Loucy (cell line): ENCODE measurements around the gene NUFIP2.

Experiments
- H2AFZ ChIP-seq: fragments of 200-600 bp; sonication (generic); 2 replicates; pipeline ENCODE4 v1.6.0; 2016; ENCODE audit warnings: antibody characterized with exemption, mild to moderate bottlenecking, low read length, moderate library complexity
- H3F3A ChIP-seq: fragments of 200-600 bp; 2 replicates; pipeline ENCODE4 v1.6.0; 2016; ENCODE audit warnings: antibody characterized with exemption, low read depth, mild to moderate bottlenecking
- H3K27me3 ChIP-seq: fragments of 200-600 bp; sonication (generic); 2 replicates; pipeline ENCODE4 v1.6.1; 2014; ENCODE audit warnings: low read length, mild to moderate bottlenecking; ENCODE audit not compliant: insufficient read depth, poor library complexity, severe bottlenecking
- H3K36me3 ChIP-seq: fragments of 200-600 bp; sonication (generic); 2 replicates; pipeline ENCODE4 v1.6.1; 2016; ENCODE audit warnings: low read length; ENCODE audit not compliant: insufficient read depth
- H3K4me1 ChIP-seq: fragments of 200-600 bp; sonication (generic); 2 replicates; pipeline ENCODE4 v1.5.1; 2014; ENCODE audit warnings: low read length, mild to moderate bottlenecking; ENCODE audit not compliant: insufficient read depth, poor library complexity, severe bottlenecking
- H3K4me2 ChIP-seq: fragments of 200-600 bp; sonication (generic); 2 replicates; pipeline ENCODE4 v1.6.0; 2014; ENCODE audit warnings: antibody characterized with exemption, low read length, low read depth, mild to moderate bottlenecking; ENCODE audit not compliant: poor library complexity, severe bottlenecking
- H3K4me3 ChIP-seq: fragments of 200-600 bp; sonication (generic); 2 replicates; pipeline ENCODE4 v1.5.1; 2014; ENCODE audit warnings: low read length, mild to moderate bottlenecking, mixed read lengths; ENCODE audit not compliant: poor library complexity, severe bottlenecking
- H3K79me2 ChIP-seq: fragments of 200-600 bp; sonication (generic); 2 replicates; pipeline ENCODE4 v1.6.1; 2014; ENCODE audit warnings: low read length; ENCODE audit not compliant: insufficient read depth
- H3K9ac ChIP-seq: fragments of 200-600 bp; sonication (generic); 2 replicates; pipeline ENCODE4 v1.6.0; 2014; ENCODE audit warnings: mild to moderate bottlenecking, low read depth, low read length, moderate library complexity; ENCODE audit not compliant: poor library complexity, severe bottlenecking
- H3K9me2 ChIP-seq: fragments of 200-600 bp; sonication (generic); replicated peaks from 2 replicates; pipeline ENCODE4 v1.6.1; 2016; ENCODE audit warnings: low read depth, low read length, mixed read lengths
- H3K9me3 ChIP-seq: fragments of 200-600 bp; sonication (generic); 2 replicates; pipeline ENCODE4 v1.6.1; 2014; ENCODE audit warnings: mild to moderate bottlenecking, antibody characterized with exemption, low read length, low read depth; ENCODE audit not compliant: insufficient read depth
- H4K20me1 ChIP-seq: fragments of 200-600 bp; sonication (generic); 2 replicates; pipeline ENCODE4 v1.6.0; 2014; ENCODE audit warnings: antibody characterized with exemption, low read length, mild to moderate bottlenecking; ENCODE audit not compliant: insufficient read depth, poor library complexity, severe bottlenecking
- EZH2phosphoT487 ChIP-seq: fragments of 200-600 bp; IDR thresholded peaks from 2 replicates; pipeline ENCODE4 v1.6.1; 2018; ENCODE audit warnings: antibody characterized with exemption, mild to moderate bottlenecking, moderate library complexity, borderline replicate concordance
- TF ChIP-seq, protein P1 (sequence below): fragments of 200-600 bp; sonication (generic); conservative IDR thresholded peaks from 2 replicates; pipeline ENCODE4 v1.5.1; 2014; ENCODE audit warnings: mild to moderate bottlenecking, antibody characterized with exemption, low read length

Gene NUFIP2

DNA sequence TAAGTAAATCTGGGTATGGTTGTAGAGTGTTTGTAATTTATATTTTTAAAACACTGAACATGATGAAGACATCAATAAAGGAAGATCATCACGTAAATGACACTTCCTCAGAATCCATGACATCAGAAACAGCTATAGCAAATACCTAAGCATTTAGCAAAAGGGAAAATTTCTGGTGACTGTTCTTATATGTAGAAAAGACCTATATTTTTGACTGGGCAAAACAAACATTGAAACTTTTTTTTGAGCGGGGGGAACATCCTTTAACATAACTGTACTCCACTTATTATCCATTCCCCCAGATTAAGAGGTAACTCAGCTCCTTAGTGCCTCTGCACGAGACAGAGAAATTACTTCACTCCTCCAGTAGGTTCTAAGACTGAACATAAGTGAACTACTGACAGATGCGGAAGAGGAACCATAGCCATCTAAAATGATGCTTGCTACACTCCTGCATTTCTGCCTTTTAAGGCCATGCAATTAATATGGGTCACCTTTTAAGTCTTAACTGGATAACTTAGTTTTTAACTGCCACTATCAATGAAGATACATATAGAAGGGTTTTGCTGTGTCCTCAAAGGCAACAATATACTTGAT, 37.9 kb downstream of the NUFIP2 start:
- Histone ChIP-seq H3K79me2 (peaks cover 21% of the 10 kb centered on the region; the same call in 1 of the 2 replicates), H3K9me2 (no peaks in the 10 kb centered on the region), H3K36me3 (peaks cover 28% of the 10 kb centered on the region), H3K4me2 (no peak overlapping the region), H3K27me3 (no peaks in the 10 kb centered on the region), H4K20me1 (peaks cover 42% of the 10 kb centered on the region), H3K9me3 (no peaks in the 10 kb centered on the region), H3K4me3 (no peak overlapping the region), H3F3A (no peaks in the 10 kb centered on the region), H2AFZ (no peak overlapping the region), H3K9ac (no peak overlapping the region), H3K4me1 (no peaks in the 10 kb centered on the region)
- TF ChIP-seq, protein P1, sequence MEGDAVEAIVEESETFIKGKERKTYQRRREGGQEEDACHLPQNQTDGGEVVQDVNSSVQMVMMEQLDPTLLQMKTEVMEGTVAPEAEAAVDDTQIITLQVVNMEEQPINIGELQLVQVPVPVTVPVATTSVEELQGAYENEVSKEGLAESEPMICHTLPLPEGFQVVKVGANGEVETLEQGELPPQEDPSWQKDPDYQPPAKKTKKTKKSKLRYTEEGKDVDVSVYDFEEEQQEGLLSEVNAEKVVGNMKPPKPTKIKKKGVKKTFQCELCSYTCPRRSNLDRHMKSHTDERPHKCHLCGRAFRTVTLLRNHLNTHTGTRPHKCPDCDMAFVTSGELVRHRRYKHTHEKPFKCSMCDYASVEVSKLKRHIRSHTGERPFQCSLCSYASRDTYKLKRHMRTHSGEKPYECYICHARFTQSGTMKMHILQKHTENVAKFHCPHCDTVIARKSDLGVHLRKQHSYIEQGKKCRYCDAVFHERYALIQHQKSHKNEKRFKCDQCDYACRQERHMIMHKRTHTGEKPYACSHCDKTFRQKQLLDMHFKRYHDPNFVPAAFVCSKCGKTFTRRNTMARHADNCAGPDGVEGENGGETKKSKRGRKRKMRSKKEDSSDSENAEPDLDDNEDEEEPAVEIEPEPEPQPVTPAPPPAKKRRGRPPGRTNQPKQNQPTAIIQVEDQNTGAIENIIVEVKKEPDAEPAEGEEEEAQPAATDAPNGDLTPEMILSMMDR, result no peak
- TF ChIP-seq EZH2phosphoT487, result no peak

DNA sequence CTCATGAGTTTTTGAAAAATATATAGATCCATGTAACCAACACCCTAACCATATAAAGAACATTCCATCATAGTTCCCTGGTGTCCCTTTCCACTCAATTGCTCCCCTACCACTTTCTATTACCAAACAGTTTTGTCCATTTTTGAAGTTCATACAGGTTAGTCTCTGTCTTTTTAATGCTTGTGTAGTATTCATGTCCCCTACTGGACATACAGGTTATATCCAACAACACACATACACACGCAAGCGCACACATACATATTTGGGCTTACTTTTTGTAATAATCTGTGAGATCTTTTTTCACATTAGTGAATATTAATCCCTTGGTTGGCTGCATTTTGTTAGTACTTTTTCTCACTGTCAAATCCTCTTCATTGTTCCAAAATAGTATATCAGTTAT, 40.9 kb downstream of the NUFIP2 start:
- Histone ChIP-seq H2AFZ (no peak overlapping the region), H3F3A (no peaks in the 10 kb centered on the region), H3K4me2 (no peak overlapping the region), H3K36me3 (peaks cover 3% of the 10 kb centered on the region; the same call in 1 of the 2 replicates), H3K4me1 (no peaks in the 10 kb centered on the region), H3K9me3 (no peaks in the 10 kb centered on the region), H3K9me2 (no peaks in the 10 kb centered on the region), H3K9ac (no peak overlapping the region), H4K20me1 (peaks cover 27% of the 10 kb centered on the region), H3K79me2 (peaks cover 6% of the 10 kb centered on the region; the same call in 1 of the 2 replicates), H3K27me3 (no peaks in the 10 kb centered on the region), H3K4me3 (no peak overlapping the region)
- no peak for TF ChIP-seq EZH2phosphoT487
- TF ChIP-seq, protein P1, result no peak

DNA sequence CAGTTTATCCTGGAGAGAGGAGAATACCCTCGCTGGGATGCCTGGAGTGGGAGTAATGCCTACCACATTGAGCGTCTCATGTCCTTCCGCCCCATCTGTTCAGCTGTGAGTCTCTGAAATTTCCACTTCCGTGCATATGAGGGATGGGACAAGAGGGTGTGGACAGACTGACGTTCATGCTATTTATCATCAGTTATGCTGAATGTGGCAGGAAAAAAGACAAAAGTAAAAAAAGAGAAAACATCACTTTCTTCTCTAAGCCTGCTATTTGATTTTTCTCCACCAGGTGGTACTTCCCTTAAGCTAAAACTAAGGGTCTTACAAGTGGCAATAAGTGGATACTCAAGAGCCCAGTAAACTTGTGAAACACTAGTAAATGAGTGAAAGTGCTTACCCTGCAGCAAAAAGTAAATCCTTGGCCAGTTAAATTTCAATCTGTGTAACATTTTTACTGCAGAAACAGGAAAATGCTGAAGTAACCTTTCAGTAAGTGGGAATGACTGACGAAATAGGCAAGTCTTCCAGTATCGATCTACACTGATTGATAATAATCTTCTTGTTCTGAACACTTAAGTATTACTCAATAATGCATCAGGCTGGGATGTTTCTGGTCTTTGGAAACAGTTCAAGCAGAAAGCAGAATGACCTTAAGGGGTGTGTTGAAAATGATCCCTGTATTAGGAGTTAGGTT, 41.7 kb downstream of the NUFIP2 start:
- H3K9me2 ChIP-seq, result no peaks in the 10 kb centered on the region
- H2AFZ ChIP-seq, result no peak overlapping the region
- H4K20me1 ChIP-seq, result peaks cover 20% of the 10 kb centered on the region
- TF ChIP-seq, protein P1, result peak; percentile 72
- no peak for TF ChIP-seq EZH2phosphoT487
- no peaks in the 10 kb centered on the region for H3K4me1 ChIP-seq
- no peaks in the 10 kb centered on the region for H3K9me3 ChIP-seq
- H3K4me3 ChIP-seq, result no peak overlapping the region
- no peaks in the 10 kb centered on the region for H3F3A ChIP-seq
- no peaks in the 10 kb centered on the region for H3K36me3 ChIP-seq
- H3K4me2 ChIP-seq, result no peak overlapping the region
- no peak overlapping the region for H3K9ac ChIP-seq
- H3K79me2 ChIP-seq, result no peaks in the 10 kb centered on the region
- H3K27me3 ChIP-seq, result no peaks in the 10 kb centered on the region
